Head of caudate nucleus (tissue), 42 donors: ENCODE data around the gene DNASE2B.

Source experiments
- DNase-seq, 42 donors: peaks; one replicate each; pipeline versions ENCODE4 v3.0.0 to v3.0.0-alpha.2; 2020 to 2021; ENCODE audit warnings: mixed read lengths in 7 of 42
- intact Hi-C: fragments of 100-400 bp; cut with DNase I; formaldehyde crosslinking; loops from one replicate; pipeline ENCODE4 v1.15.0; 2022

DNASE2B gene

GRCh38 chr1:84407524-84407923, 9.2 kb downstream of the DNASE2B start:
- DNase-seq = no peak
- intact Hi-C loops = no loop called here

- DNase-seq = peak in 6 of 42 donors; percentile 12 to 20 (median 16)
These were observed 9.7 kb downstream of the DNASE2B start for GRCh38 chr1:84407958-84408422.

GRCh38 chr1:84409888-84410287, 11.6 kb downstream of the DNASE2B start:
- intact Hi-C loops = no loop called here
- DNase-seq = no peak

More at GRCh38 chr1:84407958-84408422, 9.7 kb downstream of the DNASE2B start:
- intact Hi-C loops = no loop called here

- intact Hi-C loops = no loop called here
- DNase-seq = no peak
These were observed 12.2 kb downstream of the DNASE2B start for GRCh38 chr1:84410328-84411095.

- no peak for DNase-seq
- intact Hi-C loops = no loop called here
These were observed 14.1 kb downstream of the DNASE2B start for GRCh38 chr1:84412316-84412942.

- no peak for DNase-seq
- intact Hi-C loops = no loop called here
These were observed 17.1 kb downstream of the DNASE2B start for GRCh38 chr1:84415396-84415795.

- no peak for DNase-seq
- intact Hi-C loops = no loop called here
These were observed 24.6 kb downstream of the DNASE2B start for GRCh38 chr1:84422909-84423308.

GRCh38 chr1:84424513-84425149, 26.3 kb downstream of the DNASE2B start:
- no peak for DNase-seq
- intact Hi-C loops = no loop called here

GRCh38 chr1:84425150-84425896, 27.0 kb downstream of the DNASE2B start:
- DNase-seq = no peak
- intact Hi-C loops = no loop called here

- DNase-seq = no peak
- intact Hi-C loops = no loop called here
These were observed 28.1 kb downstream of the DNASE2B start for GRCh38 chr1:84426376-84426775.

- DNase-seq = no peak
- intact Hi-C loops = no loop called here
These were observed 29.2 kb downstream of the DNASE2B start for GRCh38 chr1:84427250-84428188.

- no peak for DNase-seq
- intact Hi-C loops = no loop called here
These were observed 30.0 kb downstream of the DNASE2B start for GRCh38 chr1:84428235-84428634.

GRCh38 chr1:84429231-84429630, 30.9 kb downstream of the DNASE2B start:
- intact Hi-C loops = no loop called here

GRCh38 chr1:84430546-84430945, 32.3 kb downstream of the DNASE2B start:
- no peak for DNase-seq
- intact Hi-C loops = loop anchor here (5.0 kb wide), 2 partner anchors 133 to 288 kb away; partner anchors contain the start of gene PRKACB

More at GRCh38 chr1:84429231-84429630, 30.9 kb downstream of the DNASE2B start:
- DNase-seq = no peak

GRCh38 chr1:84433258-84434080, 35.2 kb downstream of the DNASE2B start:
- peak; percentile 17 to 89 (median 66) for DNase-seq
- intact Hi-C loops = loop anchor here (5.0 kb wide), 2 partner anchors 136 to 291 kb away; partner anchors contain the start of gene PRKACB

GRCh38 chr1:84434081-84434769, 35.9 kb downstream of the DNASE2B start:
- intact Hi-C loops = loop anchor here (5.0 kb wide), 2 partner anchors 137 to 292 kb away; partner anchors contain the start of gene PRKACB

More at GRCh38 chr1:84434081-84434769, 35.9 kb downstream of the DNASE2B start:
- DNase-seq = no peak
